NCI-H526 treated with DMSO at 0.1 percent for 48 hours (cell line): ENCODE results near the gene TUBGCP3.
A peak's percentile ranks its signal among the peaks of the same experiment; 100 is the strongest.

Source experiments
- DNase-seq: peaks from one replicate; lab custom pipeline; 2025; lab: John Stamatoyannopoulos, UW

Gene TUBGCP3

GRCh38 chr13:112452380-112453206 lies 135.4 kb downstream of the TUBGCP3 start:
- DNase-seq = no peak

- DNase-seq = no peak
These were observed 136.2 kb downstream of the TUBGCP3 start for GRCh38 chr13:112451512-112452379.

DNA sequence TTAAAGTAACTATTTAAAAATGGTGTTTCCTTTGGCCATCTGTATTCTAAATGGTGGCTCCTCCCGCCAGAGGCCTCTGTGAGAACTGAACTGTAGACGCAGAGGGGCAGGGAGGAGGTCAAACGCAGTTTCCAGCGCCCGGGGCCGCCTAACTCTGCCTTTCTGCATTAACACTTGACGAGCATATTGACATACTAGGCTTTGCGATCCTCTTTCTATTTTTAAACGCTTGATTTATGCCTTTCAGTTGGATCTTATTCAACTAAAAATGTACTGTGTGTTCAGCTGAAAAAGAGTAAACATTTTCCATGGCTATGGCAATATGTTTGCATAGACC lies 137.1 kb downstream of the TUBGCP3 start:
- peak; percentile 46 for DNase-seq

DNA sequence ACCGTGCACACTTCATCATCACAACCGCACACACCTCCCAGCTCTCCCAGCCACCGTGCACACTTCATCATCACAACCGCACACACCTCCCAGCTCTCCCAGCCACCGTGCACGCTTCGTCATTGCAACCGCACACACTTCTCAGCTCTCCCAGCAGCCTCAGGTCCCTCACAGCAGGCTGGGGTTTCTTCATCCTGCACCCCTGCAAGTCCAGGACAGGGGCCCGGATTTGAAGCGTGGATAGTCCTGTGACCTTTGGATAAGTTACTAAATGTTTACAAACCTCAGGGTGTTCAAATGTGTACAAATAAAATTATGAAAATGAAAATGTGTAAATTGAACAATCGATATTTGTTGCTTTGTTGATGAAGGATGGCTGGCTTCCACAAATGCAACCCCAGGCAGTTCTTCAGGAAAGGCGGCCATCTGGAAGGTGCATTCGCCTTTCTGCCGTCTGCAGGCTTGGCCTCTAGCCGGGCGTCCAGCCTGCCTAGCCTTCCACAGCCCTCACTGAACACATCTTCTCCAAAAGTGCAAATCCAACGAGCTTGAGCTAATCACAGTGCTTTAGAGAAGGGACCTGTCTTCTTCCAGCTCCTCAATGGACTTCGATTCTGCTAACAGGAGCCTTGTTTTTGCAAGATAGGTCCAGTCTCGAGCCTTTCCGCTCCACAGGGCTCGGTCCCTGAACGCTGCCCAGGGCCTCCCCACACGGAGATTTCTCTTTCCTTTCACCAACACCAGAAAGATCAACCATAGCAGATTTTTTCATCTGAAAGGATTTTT lies 137.6 kb downstream of the TUBGCP3 start:
- no peak for DNase-seq

- no peak for DNase-seq
These were observed 138.4 kb downstream of the TUBGCP3 start for GRCh38 chr13:112449545-112449930.

DNA sequence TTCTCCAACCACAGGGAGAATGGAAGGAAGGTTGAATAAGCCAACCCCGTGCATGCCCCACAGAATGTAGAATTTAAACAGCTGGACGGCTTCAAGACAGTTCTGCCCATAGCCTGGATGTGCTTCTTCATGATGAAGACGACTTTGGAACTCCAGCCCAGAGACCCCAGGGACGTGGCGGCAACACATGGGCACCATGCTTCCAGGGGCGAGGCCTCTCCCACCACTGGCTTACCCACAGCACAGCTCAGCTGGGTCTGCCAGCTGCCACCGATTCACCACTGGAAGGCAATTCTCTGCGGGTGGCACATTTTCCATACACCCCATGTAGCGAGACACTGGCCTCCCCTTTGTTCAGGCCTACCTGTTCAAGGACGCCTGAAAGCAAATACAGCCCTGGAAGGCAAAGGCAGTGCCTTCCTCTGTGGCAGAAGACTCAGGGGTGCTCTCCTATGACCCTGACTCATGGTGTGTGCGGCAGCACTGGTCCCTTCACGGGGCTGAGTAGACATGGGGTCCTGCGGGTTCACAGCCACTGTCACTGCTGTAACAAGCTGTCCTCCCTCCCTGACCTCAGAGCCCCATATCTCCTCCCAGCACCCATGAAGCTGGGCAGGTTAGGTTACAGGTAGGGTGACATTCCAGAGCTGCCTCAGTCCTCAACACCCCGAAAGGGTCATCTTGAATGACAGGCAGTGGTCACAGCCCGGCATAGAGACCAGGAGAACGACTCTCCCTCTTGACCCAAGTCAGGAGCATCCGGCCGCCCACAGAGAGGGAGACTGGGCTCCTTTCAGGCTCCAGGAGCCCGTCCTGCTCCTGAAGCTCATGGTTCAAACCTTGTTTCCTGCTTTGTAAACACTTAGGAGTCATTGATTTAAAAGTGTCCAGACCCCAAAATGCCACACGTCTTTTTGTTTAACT lies 139.1 kb downstream of the TUBGCP3 start:
- DNase-seq = no peak

DNA sequence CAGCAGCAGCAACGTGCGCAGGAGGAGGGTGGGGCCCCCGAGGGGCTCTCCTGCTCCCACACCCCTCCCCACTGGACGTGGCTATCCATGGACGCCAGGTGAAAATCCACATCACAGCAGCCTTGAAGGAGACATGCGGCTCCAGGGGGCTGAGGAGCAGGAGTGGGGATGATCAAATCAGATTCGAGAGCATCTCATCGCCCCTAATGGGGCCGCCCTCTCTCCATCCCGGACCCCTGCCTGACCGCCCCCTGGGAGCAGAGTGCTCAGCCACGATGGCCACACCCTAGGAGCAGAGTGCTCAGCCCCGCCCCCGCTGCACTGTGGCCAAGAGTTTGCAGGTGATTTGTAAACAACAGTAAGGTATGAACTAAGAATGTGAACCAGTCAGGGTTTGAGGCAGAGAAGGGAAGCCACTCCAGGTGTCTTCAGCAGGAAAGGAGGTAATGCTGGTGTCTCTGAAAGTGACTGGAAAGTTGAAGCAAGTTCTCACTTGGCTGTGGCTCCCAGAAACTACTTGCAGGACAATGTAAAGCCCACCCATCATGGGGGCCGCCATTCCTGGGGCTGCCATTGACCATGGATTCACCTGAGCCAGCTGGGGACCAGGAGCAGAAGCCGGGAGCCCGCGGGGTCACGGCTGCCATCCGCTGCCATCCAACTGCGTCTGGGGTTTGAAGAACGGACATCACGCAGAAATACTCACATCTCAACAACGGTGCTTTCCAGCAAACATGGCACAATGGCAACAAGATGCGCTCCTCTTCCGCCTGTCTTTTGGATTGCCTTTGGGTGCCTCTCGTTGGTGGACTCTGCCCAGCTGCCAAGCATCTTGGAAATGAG lies 140.0 kb downstream of the TUBGCP3 start:
- peak; percentile 41 for DNase-seq

GRCh38 chr13:112447306-112447705 lies 140.6 kb downstream of the TUBGCP3 start:
- no peak for DNase-seq

DNA sequence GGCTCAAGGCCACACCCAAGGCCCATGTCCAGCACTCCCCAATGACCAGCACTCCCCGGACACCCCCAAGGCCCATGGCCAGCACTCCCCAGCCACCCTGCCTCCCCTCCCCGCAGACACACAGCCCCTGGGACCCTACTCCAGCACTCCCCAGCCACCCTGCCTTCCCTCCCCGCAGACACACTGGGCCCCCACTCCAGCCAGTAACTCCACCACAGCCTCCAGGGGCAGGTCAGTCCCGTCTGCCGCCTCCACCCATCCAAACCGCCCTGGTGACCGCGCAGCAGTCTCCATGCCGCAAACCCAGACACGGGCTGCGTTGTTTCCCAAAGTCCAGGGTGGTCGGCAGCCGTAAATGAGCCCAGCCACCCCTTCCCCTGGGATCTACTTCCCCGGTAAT lies 141.1 kb downstream of the TUBGCP3 start:
- no peak for DNase-seq

- no peak for DNase-seq
These were observed 141.5 kb downstream of the TUBGCP3 start for GRCh38 chr13:112446347-112446861.

DNA sequence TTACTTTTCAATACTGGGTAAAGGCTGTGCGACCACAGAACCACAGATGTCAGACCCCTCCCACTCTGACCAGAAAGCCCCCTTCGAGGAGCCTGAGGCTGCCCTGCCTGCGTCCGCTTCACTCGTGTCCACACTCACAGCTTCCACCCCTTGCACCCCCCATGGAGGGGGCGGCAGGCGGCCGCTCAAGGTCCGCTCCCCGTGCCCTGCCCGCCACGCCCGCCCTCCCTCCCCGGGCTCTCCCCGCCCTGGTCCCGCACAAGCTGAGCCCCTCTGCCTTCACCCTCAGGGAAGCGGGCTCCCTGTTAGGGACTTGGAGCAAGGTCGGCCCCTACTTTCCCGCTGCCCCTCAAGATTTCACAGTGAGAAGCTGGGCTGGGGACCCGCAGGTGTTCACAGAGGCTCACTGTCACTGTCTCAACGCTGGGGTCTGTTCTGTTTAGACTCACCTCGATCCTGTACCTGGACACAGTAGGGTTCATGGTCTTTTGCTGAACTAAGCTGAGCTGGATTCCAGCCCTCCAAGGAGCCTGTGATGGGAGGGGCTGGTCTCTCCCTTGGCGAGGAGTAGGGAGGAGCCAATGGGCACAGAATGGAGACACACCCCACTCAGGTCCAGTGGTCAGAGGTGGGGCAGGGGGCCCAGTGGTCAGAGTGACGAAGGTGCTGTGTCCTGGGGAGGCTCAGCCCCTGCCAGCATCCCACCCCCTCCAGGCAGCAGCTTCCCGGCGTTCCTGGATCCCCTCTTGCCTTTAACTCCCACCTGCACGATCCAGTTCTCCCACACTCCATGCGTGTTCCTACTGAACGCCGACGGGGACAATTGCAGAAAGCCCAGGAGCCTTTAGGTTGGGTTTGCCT lies 142.3 kb downstream of the TUBGCP3 start:
- DNase-seq = no peak

DNA sequence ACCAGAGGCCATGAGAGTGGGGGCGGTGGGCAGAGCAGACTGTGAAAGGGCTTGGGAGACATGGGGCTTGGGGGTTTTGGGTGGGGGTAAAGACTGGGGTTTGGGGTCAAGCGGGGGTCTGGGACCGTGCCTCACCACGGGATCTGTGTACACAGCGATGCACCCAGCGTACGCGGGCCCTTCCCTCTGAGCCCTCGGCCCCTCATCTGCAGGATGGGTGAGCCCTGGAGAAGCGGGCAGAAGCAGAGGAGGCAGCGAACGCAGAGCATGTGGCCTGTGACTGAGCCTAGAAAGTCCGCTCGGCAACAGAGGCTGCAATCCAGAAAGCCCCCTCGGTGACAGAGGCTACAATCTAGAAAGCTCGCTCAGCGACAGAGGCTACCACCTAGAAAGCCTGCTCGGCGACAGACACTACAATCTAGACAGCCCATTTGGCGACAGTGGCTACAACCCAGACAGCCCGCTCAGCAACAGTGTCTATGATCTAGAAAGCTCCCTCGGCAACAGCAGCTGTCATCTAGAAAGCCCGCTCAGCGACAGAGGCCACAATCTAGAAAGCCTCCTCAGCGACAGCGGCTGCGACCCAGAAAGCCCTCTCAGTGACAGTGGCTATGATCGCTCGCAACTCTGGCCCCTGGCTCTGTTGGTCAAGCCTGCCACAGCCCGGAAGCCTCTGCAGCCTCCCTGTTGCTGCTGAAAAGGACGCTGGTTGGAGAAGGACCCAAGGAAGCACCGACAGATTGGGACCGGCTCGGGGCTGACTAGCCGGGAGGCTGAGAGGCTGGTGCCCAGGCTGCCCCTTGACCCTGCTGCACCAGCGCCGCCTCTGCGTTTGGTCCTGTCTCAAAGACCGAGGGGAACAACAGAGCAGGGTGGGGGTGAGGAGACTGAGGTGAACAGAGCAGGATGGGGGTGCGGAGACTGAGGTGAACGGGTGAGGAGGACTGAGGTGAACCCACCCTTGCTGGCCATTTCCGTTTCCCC lies 143.2 kb downstream of the TUBGCP3 start:
- DNase-seq = no peak

- DNase-seq = peak; percentile 56
These were observed 144.0 kb downstream of the TUBGCP3 start for GRCh38 chr13:112443995-112444311.

DNA sequence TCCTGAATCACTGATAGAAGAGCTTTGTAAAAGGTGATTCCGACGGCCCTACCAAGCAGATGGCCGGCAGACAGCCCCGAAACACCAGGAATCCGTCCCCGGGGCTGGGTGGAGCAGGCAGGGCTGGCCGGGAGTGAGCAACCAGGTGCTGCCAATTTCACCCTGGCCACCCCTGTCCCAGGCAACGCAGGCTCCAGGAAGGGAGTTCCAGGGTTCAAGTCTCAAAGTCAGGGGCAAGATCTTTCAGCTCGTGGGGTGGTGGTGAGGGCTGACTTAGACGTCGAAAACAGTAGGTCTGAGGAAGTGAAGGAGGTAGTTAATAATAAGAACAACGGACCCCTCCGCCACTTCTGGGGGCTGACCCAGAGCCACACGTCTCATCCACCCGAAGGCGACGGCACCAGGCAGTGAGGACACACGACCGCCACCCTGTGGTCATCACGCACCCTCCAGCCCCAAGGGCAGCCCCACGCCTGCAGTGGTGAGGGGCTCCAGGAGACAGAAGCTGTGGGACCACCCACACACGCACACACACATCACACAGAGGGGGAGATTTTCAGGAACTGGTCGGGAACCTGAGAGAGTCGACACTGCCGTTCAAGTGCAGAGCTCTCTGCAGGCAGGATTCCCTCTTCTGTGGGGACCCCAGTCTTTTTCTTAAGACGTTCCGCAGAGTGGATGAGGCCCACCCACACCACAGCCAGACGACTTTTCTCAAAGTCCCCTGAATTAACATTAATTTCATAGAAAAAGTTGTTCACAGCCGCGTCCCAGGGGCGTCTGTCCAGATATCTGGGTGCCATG lies 144.6 kb downstream of the TUBGCP3 start:
- peak; percentile 26 for DNase-seq

DNA sequence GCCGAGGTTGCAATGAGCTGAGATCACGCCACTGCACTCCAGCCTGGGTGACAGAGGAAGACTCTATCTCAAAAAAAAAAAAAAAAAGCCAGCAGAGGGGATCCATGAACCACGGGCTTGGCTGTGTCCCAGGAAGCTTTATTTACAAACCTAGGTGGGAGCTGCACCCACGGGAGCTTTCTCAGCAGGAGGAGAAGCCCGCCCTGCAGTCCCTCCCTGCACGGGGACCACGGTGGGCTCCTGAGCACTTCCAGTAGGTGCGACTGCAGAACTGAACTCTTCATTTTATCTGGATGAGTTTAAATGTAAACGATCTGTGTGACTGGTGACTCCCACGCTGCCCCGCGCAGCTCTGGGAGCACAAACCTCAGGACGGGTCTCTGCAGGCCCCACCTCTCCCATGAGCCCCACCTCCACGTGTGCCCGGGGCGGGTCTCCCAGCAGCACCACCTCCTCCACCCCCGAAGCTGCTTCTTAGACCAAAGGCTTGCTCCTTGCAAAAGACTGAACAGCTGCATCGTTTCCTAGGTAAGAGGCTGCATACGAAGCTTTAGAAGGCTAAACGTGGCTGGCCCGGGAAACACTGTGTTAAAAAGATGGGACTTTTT lies 145.4 kb downstream of the TUBGCP3 start:
- DNase-seq = peak; percentile 28

GRCh38 chr13:112441779-112442310 lies 146.1 kb downstream of the TUBGCP3 start:
- no peak for DNase-seq

- DNase-seq = no peak
These were observed 146.7 kb downstream of the TUBGCP3 start for GRCh38 chr13:112441226-112441625.
